Stomach (tissue), 9 donors: ENCODE measurements around the gene PTHLH. TPM values are rescaled to one million over a fixed set of nuclear protein-coding genes. Genes with fewer than 3 reads are reported as not detected.
A peak's percentile ranks its signal among the peaks of the same experiment; 100 is the strongest.

ENCODE experiments used
- DNase-seq, 2 donors: peaks; one replicate each; pipeline versions ENCODE4 v3.0.0 to v3.0.0-alpha.2; 2013 to 2019
- H3K27ac ChIP-seq, 5 donors: fragments of 200-600 bp in 4 of 5; sonication (generic) in 4 of 5; one replicate each; pipeline ENCODE4 v1.5.1; 2013 to 2019; ENCODE audit warnings: mild to moderate bottlenecking in 1 of 5, moderate library complexity in 1 of 5
- H3K27me3 ChIP-seq, 3 donors: fragments of 200-600 bp; sonication (generic); one replicate each; pipeline ENCODE4 v1.5.1; 2017 to 2019; ENCODE audit warnings: mixed run types in 1 of 3
- H3K36me3 ChIP-seq, 4 donors: fragments of 200-600 bp; sonication (generic); 1 replicate in 3 of 4; 2 replicates in 1 of 4; pipeline ENCODE4 v1.5.1; 2016 to 2019
- H3K4me1 ChIP-seq, 4 donors: fragments of 200-600 bp; sonication (generic); one replicate each; pipeline ENCODE4 v1.5.1; 2016 to 2019
- H3K4me3 ChIP-seq, 4 donors: fragments of 200-600 bp; sonication (generic) in 3 of 4; one replicate each; pipeline ENCODE4 v1.5.1; 2016 to 2019; ENCODE audit warnings: mild to moderate bottlenecking in 1 of 4
- H3K9me3 ChIP-seq, 4 donors: fragments of 200-600 bp; sonication (generic); one replicate each; pipeline ENCODE4 v1.5.1; 2016 to 2019
- EP300 ChIP-seq: sonication (generic); formaldehyde crosslinking; IDR thresholded peaks from one replicate; pipeline ENCODE4 v1.6.1; 2017; ENCODE audit warnings: antibody characterized with exemption
- POLR2A ChIP-seq, 4 donors: fragments of 450-650 bp; IDR thresholded peaks; one replicate each; pipeline ENCODE4 v1.6.1; 2016; ENCODE audit warnings: antibody characterized with exemption in 4 of 4, control low read depth in 2 of 4, mild to moderate bottlenecking in 1 of 4, moderate library complexity in 1 of 4
- POLR2AphosphoS5 ChIP-seq, 3 donors: sonication (generic); formaldehyde crosslinking; IDR thresholded peaks; one replicate each; pipeline ENCODE4 v1.6.1; 2016; ENCODE audit warnings: antibody characterized with exemption in 3 of 3
- WGBS, 5 donors: extraction: QIAGEN DNeasy Blood & Tissue Kit in 3 of 5; methylation state at CpG; one replicate each; pipeline versions ENCODE4 v1.1.5 to v1.1.7; 2013 to 2018; 5-methylcytosine and 5-hydroxymethylcytosine counted together
- intact Hi-C: fragments of 100-400 bp; cut with DNase I; formaldehyde crosslinking; loops from one replicate; pipeline ENCODE4 v1.15.1; 2023; ENCODE audit warnings: low total_unique reads
- polyA plus RNA-seq, 3 donors: library from polyadenylated mRNA; stranded (reverse); fragments of 200-250 nt; gene quantifications; one replicate each; pipeline ENCODE4 v1.2.3, GENCODE V29; 2013
- total RNA-seq, 5 donors: library from RNA; depleted of rRNA; stranded (reverse); fragments of >200 nt; gene quantifications; one replicate each; pipeline versions ENCODE4 v1.1.0 to v1.2.3, GENCODE V29; 2014 to 2016
- TF ChIP-seq, protein P1 (sequence below), 7 experiments: fragments of 450-650 bp in 4 of 7; fragments of 200-600 bp in 3 of 7; sonication (generic) in 3 of 7; IDR thresholded peaks; one replicate each; pipeline ENCODE4 v1.5.1; 2016 to 2019; ENCODE audit warnings: antibody characterized with exemption in 7 of 7, control low read depth in 2 of 7, mild to moderate bottlenecking in 1 of 7
- donor health status: healthy with polysubstance abuse.
- donor health status: Bipolar disorder and iron deficiency.
- donor health status: healthy.

Gene PTHLH
- total and polyA plus RNA-seq, 8 donors, result 0.58 to 4.8 (median 1.7) TPM; not detected in 2

DNA sequence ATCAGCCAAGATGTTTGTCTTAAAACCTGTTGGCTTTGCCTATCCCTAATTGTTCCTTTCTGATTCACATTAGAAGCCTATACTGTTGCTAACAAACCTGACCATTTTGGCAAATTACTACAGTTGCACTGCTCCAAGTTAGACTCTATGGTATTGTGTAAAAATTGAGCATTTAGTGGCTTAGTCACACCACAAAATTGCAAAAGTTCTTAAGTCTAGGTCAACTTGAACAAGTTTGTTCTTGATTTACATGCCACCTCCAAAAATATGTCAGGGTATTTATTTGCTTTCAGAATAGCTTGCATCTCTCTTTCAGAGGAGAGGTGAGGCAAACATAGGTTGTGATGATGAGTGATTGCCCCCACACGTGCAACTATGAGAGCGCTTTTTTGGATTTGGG, 27.0 kb upstream of the PTHLH start:
- DNase-seq, result no peak
- Histone ChIP-seq H3K27me3 (no peaks in the 10 kb centered on the region), H3K4me1 (no peaks in the 10 kb centered on the region), H3K9me3 (no peaks in the 10 kb centered on the region), H3K27ac (no peak overlapping the region), H3K36me3 (no peaks in the 10 kb centered on the region), H3K4me3 (no peak overlapping the region)
- 78 to 95% (median 80%) methylated on average over 2 of the region's 2 CpGs for WGBS, 5 donors
- TF ChIP-seq, protein P1, sequence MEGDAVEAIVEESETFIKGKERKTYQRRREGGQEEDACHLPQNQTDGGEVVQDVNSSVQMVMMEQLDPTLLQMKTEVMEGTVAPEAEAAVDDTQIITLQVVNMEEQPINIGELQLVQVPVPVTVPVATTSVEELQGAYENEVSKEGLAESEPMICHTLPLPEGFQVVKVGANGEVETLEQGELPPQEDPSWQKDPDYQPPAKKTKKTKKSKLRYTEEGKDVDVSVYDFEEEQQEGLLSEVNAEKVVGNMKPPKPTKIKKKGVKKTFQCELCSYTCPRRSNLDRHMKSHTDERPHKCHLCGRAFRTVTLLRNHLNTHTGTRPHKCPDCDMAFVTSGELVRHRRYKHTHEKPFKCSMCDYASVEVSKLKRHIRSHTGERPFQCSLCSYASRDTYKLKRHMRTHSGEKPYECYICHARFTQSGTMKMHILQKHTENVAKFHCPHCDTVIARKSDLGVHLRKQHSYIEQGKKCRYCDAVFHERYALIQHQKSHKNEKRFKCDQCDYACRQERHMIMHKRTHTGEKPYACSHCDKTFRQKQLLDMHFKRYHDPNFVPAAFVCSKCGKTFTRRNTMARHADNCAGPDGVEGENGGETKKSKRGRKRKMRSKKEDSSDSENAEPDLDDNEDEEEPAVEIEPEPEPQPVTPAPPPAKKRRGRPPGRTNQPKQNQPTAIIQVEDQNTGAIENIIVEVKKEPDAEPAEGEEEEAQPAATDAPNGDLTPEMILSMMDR (IDR thresholded peaks at IDR 0.05), result no peak
- TF ChIP-seq POLR2A (IDR thresholded peaks at IDR 0.05) (no peak), POLR2AphosphoS5 (IDR thresholded peaks at IDR 0.05) (no peak), EP300 (no peak)
- intact Hi-C loops, result no loop called here

DNA sequence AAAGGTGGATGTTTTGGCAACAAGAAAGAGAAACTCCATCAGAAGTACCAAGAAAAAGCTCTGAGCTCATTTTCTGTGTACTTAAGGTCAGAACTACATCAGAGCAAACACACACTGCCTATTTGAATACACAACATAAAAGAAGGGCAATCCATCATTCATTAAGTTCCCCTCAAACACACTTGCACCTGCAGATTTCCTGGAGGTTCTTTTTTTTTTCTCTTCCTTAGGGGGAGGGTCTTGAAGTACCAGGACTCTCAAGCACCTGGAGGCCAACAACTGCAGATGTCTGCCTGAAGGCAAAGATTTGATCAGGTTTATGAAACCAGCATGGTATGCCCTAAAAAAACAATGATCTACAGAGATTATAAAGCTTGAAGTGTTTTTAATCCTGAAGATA, 26.1 kb upstream of the PTHLH start:
- no peak overlapping the region for H3K4me3 ChIP-seq
- H3K9me3 ChIP-seq, result no peaks in the 10 kb centered on the region
- no peaks in the 10 kb centered on the region for H3K4me1 ChIP-seq
- TF ChIP-seq POLR2AphosphoS5 (IDR thresholded peaks at IDR 0.05) (no peak), EP300 (no peak), POLR2A (IDR thresholded peaks at IDR 0.05) (no peak)
- TF ChIP-seq, protein P1 (IDR thresholded peaks at IDR 0.05), result no peak
- intact Hi-C loops, result no loop called here
- peak in 1 of 2 donors; percentile 8 for DNase-seq
- no peak overlapping the region for H3K27ac ChIP-seq
- H3K36me3 ChIP-seq, result no peaks in the 10 kb centered on the region
- H3K27me3 ChIP-seq, result no peaks in the 10 kb centered on the region

DNA sequence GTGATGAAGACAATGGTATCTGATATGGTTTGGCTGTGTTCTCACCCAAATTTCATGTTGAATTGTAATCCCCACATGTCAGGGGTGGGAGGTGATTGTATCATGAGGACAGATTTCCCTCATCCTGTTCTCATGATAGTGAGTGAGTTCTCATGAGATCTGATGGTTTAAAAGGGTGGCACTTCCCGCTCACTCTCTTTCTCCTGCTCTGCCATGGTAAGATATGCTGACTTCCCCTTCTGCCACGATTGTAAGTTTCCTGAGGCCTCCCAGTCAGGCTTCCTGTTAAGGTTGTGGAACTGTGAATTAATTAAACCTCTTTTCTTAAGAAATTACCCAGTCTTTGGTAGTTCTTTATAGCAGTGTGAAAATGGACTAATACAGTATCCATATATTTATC, 25.6 kb upstream of the PTHLH start:
- Histone ChIP-seq H3K36me3 (no peaks in the 10 kb centered on the region), H3K27ac (no peak overlapping the region), H3K4me1 (no peaks in the 10 kb centered on the region), H3K4me3 (no peak overlapping the region), H3K9me3 (no peaks in the 10 kb centered on the region), H3K27me3 (no peaks in the 10 kb centered on the region)
- intact Hi-C loops, result no loop called here
- TF ChIP-seq EP300 (no peak), POLR2AphosphoS5 (IDR thresholded peaks at IDR 0.05) (no peak), POLR2A (IDR thresholded peaks at IDR 0.05) (no peak)
- TF ChIP-seq, protein P1 (IDR thresholded peaks at IDR 0.05), result no peak
- WGBS, 5 donors, result 62 to 79% (median 65%) methylated on average over 2 of the region's 2 CpGs
- no peak for DNase-seq

DNA sequence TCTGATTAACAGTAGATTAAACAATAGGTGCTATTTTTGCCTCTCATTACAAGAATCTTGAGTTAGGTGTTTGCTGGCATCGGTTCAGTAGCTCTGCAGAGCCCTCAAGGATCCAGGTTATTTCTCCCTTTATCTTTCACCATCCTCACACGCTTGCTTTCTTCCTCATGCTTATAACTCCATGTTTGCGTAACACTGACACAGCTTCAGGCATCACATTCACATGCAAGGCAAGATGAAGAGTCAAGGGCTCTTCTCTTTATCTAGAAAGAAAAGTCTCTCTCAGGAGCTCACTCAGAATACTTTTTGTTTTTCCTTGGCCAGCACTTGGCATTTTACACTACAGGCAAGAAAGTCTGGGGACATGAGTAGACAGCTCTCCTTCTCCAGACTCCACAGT, 24.2 kb upstream of the PTHLH start:
- TF ChIP-seq POLR2A (IDR thresholded peaks at IDR 0.05), result no peak
- TF ChIP-seq, protein P1 (IDR thresholded peaks at IDR 0.05), result no peak
- TF ChIP-seq POLR2AphosphoS5 (IDR thresholded peaks at IDR 0.05), result no peak
- no peak for TF ChIP-seq EP300
- intact Hi-C loops, result no loop called here
- Histone ChIP-seq H3K27ac (no peak overlapping the region), H3K4me1 (no peaks in the 10 kb centered on the region), H3K27me3 (no peaks in the 10 kb centered on the region), H3K4me3 (no peak overlapping the region), H3K36me3 (no peaks in the 10 kb centered on the region), H3K9me3 (no peaks in the 10 kb centered on the region)
- 83 to 87% (median 86%) methylated on average over 3 of the region's 3 CpGs for WGBS, 5 donors
- DNase-seq, result no peak
